NCI-H1436 treated with DMSO at 0.1 percent for 48 hours (cell line): ENCODE data around the gene ARHGEF25.
"Not testable (repeated sequence)": the region's sequence is repeated elsewhere in the genome, so short reads cannot be mapped to it uniquely, and the experiment has no call there.

Experiments
- DNase-seq: peaks from one replicate; lab custom pipeline; 2025; lab: John Stamatoyannopoulos, UW

Gene ARHGEF25

DNA sequence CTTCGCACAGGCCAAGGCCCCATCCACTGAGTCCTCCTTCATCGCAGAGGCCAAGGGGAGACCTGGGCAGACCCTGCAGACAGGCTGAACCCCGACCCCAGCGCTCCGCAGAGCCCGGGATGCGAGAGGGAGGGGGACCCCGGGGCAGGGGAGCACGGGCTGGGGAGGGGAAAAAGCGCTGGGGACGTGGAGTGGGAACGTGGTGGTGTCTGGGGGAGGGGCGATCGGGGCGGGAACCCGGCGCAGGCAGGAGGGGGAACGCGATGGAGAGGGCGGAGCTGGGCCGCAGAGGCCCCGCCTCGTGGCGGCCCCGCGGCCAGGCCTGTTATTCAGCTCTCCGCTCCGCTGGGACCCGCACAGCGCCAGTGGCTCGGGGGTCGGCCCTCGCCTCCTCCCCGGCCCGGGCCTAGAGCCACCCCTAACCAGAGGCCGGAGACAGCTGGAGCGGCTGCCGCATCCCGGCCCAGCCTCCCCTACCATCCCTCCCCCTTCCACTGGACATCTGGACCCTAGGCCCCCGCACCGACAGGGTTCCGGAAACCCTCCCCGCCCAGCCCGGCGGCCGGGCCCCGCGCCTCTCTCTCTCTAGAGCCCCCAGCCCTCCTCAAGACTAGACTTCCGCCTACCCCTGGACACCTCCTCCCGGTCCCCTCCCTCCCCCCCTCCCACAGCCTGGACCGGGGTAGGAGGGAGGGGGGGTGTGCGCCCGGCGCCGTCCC lies at the start of gene ARHGEF25:
TSS of gene ARHGEF25 (plus strand) at position 328 of the 719 bp plus-strand sequence. CDS start 460 bp downstream, outside the sequence.
- no peak for DNase-seq

- DNase-seq: no peak
These were observed 47.9 kb upstream of the ARHGEF25 start for GRCh38 chr12:57563358-57563757.

DNA sequence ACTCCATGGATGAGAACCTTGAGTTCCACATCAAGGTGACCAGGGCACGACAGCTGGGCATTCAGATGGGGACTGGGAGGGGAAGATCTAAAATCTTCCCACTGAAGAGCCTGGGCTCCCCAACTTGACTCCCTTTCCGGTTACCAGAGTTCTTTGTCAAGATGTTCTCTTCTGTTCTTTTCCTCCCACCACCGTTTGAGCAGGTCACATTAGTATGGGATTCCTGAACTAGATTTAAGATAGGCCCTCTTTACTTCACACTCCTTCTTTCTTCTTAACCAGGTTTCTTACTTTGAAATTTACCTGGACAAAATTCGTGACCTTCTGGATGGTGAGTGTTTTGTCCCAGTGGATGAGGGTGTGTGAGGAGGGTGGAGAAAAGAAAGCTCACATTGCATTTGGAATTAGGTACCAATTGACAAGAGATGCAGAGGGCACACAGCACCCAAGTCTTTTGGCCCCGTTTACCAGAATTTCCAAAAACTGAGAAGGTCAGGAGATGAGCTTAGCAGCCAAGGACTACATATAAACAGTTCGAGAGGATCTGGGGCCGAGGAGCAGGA lies 47.0 kb upstream of the ARHGEF25 start:
- DNase-seq: no peak

GRCh38 chr12:57568838-57569237 lies 42.4 kb upstream of the ARHGEF25 start:
- no peak for DNase-seq

DNA sequence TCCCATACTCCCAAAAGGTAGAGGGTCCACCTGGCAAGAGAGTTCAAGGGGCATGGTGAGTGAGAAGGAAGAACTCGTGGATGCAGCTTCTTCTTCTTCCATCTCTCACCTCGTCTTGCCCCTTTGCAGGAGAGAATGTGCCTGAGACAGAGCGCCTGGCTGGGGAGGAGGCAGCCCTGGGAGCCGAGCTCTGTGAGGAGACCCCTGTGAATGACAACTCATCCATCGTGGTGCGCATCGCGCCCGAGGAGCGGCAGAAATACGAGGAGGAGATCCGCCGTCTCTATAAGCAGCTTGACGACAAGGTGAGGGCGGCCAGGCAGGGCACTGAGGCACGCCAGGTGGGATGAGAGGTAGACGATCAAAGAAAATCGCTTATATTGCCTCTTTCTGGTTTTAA lies 41.4 kb upstream of the ARHGEF25 start:
- DNase-seq: no peak

DNA sequence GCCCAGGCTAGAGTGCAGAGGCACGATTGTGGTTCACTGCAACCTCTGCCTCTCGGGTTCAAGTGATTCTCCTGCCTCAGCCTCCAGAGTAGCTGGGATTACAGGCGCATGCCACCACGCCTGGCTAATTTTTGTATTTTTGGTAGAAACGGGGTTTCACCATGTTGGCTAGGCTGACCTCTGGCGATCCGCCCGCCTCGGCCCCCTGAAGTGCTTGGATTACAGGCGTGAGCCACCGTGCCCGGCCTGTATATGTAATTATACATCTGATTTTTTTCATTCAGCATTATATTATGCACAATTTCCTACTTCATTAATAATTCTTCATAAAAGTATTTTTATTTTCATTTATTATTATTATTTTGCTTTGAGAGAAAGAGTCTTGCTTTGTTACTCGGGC lies 40.8 kb upstream of the ARHGEF25 start:
- DNase-seq: not testable (repeated sequence)

DNA sequence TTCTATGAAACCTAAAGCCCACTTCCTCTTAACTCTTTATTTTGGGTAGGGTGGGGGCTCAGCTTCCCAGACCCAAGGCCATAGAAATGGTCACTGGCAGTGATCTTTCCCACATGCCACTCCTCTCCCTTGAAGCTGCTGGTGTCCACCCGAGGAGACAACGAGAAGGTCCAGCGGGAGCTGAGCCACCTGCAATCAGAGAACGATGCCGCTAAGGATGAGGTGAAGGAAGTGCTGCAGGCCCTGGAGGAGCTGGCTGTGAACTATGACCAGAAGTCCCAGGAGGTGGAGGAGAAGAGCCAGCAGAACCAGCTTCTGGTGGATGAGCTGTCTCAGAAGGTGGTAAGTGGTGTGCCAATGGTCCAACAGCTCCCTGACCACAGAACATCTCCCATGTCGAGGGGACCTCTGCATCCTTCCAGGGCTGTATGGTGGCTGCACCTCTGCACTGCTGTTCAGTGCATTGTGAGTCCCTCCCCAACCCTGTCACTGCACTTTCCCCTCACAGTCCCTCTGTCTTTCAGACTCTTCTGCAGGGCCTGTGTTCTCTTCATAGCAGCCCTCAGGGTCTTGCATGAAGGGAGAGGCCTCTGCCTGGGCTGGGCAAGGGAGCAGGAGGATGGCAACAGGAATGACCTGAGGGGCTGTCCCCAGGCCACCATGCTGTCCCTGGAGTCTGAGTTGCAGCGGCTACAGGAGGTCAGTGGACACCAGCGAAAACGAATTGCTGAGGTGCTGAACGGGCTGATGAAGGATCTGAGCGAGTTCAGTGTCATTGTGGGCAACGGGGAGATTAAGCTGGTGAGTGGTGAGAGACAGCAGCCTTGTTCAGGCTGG lies 39.1 kb upstream of the ARHGEF25 start:
- no peak for DNase-seq

DNA sequence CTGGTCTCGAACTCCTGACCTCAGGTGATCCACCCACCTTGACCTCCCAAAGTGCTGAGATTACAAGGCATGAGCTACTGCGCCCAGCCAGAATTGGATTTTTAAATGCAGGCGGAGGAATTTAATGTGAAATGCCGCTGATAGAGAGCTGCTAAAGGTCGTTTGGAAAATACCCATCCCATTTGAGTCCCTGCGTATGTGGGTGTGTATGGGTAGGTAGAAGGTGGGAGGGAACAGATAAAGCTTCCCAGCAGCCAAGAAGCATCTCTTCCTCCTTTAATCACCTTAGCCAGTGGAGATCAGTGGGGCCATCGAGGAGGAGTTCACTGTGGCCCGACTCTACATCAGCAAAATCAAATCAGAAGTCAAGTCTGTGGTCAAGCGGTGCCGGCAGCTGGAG lies 36.4 kb upstream of the ARHGEF25 start:
- DNase-seq: no peak

DNA sequence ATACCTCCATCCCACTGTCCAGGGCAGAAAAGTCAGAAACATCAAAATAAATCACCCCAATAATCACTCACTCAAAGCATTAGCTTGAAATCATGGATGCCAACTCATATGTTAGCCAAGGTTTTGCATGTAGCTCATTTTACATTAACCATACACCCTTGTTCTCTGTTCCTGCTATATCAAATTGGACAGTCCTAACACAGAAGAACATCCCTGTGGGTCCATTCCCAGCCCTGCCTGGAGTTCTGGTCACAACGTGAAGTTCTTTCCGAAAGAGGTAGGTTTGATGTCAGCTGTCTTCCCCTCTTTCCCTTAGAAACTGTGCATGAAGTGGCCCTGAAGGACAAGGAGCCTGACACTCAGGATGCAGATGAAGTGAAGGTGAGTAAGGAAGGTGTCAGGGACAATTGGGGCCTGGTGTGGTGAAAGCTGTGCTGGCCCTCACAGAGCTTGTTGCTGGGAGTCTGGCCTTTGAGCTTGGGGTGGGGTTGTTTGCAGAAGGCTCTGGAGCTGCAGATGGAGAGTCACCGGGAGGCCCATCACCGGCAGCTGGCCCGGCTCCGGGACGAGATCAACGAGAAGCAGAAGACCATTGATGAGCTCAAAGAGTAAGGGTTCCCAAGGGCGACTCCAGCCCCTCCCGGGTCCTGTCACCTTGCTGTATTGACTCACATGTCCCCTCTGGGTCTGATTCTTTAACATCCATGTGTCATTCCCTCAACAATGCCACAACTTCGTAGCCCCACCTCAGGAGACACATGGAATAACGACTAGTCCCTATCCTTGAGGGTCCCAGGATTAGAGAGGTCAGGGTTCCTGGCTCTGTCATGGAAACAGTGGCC lies 35.2 kb upstream of the ARHGEF25 start:
- no peak for DNase-seq

DNA sequence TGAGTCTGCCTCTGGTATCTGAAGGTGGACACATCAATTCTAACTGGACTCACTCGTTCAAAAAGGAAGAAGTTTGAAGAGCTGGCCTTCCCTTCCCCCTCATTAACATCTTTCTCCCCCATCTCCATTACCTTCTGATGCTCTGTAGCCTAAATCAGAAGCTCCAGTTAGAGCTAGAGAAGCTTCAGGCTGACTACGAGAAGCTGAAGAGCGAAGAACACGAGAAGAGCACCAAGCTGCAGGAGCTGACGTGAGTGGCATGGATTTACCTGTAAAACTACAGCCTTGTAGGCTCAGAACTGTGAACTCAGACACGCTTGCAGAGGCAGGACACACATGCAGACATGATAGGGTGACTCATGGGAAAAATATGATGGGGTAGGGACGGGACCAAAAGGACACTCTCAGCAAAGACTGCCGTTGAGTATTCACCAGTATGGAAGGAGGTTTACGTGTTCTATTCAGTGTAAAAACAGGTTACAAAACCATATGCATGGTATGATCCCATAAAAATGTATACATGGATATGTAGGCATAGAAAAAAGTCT lies 34.5 kb upstream of the ARHGEF25 start:
- DNase-seq: no peak

DNA sequence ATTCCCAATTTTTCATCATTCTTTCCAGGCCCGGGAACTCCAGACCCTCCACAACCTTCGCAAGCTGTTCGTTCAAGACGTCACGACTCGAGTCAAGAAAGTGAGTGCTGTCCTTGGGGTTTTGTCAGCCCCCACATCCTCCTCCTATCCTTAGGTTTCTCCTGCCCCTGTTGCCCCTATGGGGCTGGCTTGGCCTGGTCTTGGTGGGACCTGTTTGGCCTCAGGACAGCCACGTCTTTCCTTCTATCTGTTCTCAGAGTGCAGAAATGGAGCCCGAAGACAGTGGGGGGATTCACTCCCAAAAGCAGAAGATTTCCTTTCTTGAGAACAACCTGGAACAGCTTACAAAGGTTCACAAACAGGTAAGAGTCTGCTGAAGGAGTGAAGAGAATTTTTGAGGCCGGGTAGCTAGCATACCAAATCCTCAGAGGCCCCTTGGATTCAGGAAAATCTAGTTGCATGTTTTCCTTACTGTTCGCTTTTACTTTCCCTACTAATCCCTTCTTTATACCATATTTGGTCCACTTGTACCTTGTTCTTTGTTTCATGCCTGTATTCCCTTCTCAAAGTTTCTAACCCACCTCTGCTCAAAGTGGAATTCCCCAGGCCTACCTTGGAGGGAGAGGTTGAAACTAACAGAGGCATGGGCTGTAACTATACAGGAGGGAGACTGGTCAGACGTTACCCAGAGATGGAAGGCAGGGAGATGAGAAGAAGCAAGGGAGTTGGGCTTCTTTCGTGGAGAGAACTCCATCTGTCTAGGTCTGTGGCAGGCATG lies 33.1 kb upstream of the ARHGEF25 start:
- no peak for DNase-seq

DNA sequence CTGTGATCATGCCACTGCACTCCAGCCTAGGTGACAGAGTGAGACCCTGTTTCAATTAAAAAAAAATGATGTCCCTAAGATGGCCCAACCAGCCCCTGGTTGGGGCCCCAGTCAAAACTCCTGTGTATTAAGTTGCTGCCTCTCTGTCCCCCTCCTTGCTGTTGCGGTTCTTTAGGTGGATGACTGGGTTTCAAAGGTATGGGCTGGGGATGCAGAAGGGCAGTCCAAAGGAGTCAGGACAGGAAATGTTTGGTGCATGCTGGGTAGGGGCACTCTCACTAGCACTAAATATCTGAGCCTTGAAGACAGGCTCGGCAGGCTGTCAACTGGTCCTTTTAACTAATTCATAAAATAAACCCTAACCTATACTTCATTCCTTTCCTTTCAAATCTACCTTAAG lies 32.2 kb upstream of the ARHGEF25 start:
- no peak for DNase-seq

DNA sequence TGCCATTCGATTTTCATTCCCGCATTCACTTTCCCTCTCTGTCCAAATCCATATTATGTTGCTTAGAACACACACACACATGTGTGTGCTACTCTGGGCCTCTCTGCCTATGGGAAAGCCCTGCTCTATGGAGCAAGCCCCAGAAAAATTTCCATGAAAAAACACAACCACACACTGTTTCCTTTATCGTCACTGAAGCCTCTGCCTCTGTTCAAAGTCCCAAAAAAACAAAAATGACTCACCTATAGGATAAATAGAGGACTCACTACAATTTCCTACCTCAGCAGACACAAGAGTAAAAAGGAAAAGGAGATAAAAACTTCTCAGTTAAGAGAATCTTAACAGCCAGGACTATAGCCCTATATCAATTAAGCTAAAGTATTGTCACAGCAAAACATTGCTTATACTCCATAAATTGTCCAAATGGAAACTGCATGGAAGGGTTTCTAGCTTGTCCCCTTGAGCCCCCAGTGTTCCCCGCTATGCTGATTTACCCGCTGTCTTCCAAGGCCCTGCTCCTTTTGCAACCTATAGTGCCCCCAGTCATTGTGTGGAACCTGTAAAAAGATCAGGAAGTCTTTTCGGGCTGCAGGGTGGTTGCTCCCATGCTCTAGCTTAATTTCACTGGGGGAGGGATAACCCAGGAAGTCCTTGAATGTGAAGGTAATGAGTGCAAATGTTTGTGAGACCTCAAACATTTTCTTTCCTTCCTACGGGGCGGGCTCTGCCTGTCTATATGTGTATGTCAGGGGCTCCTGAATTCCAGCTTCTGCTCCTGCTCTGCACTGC lies 31.4 kb upstream of the ARHGEF25 start:
- DNase-seq: no peak

DNA sequence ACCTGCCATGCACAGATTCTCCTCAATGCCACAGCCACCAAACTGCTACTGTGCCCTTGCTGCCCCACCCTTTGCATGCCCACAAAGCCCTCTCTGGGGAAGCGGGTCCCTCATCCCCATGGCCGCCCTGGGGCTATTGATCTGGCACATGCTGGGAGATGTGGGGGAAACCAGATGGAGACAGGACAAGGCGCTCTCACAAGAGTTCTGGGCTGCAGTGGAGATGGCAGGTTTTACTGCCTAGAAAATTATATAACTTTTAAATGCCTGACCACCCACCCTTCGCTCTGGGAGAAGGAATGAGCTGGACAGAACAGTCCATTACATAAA lies 30.8 kb upstream of the ARHGEF25 start:
- DNase-seq: no peak

DNA sequence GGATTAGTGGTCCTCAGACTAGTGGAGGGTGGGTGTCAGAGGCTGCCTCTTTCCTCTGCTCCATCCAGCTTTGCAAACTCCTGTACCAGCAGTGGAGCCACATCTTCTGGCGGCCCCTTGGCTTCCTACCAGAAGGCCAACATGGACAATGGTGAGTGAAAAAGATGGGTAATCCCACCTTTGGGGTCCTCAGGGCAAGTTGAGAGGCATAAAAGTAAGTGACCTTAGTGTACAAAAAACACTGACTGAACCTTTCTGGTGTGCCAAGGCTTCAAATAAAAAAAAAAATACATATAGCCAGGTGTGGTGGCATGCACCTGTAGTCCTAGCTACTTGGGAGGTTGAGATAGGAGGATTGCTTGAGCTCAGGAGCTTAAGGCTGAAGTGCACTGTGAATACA lies 29.4 kb upstream of the ARHGEF25 start:
- no peak for DNase-seq

DNA sequence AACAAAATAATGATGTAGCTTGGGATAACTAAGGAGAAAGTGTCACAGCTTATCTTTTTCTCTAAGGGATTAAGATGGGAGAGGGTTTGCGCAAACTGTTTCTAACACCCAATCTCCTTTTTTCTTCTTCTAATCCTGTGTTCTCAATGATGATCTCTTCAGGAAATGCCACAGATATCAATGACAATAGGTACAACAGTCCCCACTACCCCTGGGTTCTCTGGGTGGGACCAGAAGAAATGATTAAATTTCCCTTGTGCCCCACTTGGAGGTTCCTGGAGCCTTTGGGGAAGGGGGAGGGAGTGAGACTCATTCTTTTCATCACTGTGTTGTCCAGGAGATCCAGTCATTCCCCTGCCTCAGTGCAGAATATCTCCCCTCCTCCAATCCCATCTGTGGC lies 28.8 kb upstream of the ARHGEF25 start:
- DNase-seq: no peak

- peak; percentile 42 for DNase-seq
These were observed 28.0 kb upstream of the ARHGEF25 start for GRCh38 chr12:57583008-57583831.

- no peak for DNase-seq
These were observed 27.2 kb upstream of the ARHGEF25 start for GRCh38 chr12:57584050-57584449.

DNA sequence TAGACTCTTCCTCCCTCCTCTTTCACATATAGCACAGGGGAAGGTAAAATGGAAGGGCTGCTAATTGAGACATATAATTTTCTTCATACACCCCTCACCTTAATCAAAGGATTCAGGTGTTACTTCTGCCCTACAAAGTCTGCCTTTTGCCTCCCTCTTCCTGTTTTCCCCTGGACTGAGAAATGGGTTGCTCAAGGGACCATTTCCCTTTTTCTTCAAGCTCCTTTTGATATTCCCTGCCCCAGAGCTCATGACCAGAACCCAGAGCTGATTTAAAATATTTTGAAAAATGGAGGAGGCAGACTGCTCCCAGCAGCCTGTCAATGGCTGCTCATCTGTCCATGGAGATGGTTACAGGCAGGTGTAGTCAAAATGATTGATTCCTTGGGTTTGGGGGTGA lies 26.5 kb upstream of the ARHGEF25 start:
- no peak for DNase-seq

DNA sequence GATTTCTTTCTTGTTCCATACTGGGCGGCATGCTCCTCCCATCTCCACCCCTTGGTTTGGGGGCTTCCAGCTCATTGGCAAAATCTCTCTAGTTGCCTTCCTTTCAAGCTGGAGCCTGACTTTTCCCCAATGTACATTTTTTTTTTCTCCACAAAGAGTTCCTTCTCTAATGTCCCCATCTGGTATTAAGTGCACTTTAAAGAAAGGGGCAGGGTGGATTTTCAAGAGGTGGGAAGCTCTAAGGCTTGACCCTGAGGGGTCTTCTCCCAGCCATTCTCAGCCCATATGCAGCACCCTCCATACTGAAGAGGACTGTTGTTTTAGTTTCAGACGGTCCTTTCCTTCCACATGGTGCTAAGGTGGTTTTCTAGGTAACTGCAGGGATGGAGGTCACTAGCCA lies 26.1 kb upstream of the ARHGEF25 start:
- DNase-seq: no peak
